Activated CD4-positive, alpha-beta T cell treated with anti-CD3 and anti-CD28 coated beads for 36 hours (primary cell): ENCODE measurements around the gene SNUPN. TPM values are rescaled to one million over a fixed set of nuclear protein-coding genes. Genes with fewer than 3 reads are reported as not detected.

Experiments
- ATAC-seq: fragments of 200-7000 bp; cut with Tn5 transposase; one replicate; pipeline ENCODE4 v1.10.0; 2021; ENCODE audit warnings: mild to moderate bottlenecking, moderate library complexity
- CTCF ChIA-PET: fragments of 350-600 bp; sonication (Branson Sonifier 250); formaldehyde crosslinking; loops from one replicate; lab custom pipeline; 2021; ENCODE audit warnings: antibody characterized with exemption; lab: Charles Lee
- POLR2A ChIA-PET: fragments of 350-600 bp; sonication (Branson Sonifier 250); formaldehyde crosslinking; loops from one replicate; lab custom pipeline; 2021; ENCODE audit warnings: antibody characterized with exemption, inconsistent platforms; lab: Charles Lee
- DNase-seq: peaks from one replicate; pipeline ENCODE4 v3.0.0-alpha.2; 2020
- H3K27ac Mint-ChIP-seq: one replicate; pipeline ENCODE4 v1.8.0; 2021; ENCODE audit warnings: mixed read lengths
- H3K27me3 Mint-ChIP-seq: one replicate; pipeline ENCODE4 v1.8.0; 2021; ENCODE audit warnings: mixed read lengths
- H3K36me3 Mint-ChIP-seq: one replicate; pipeline ENCODE4 v1.8.0; 2021; ENCODE audit warnings: low read depth, mixed read lengths
- H3K4me1 Mint-ChIP-seq: one replicate; pipeline ENCODE4 v1.8.0; 2021; ENCODE audit warnings: mixed read lengths
- H3K4me3 Mint-ChIP-seq: one replicate; pipeline ENCODE4 v1.8.0; 2021; ENCODE audit warnings: mild to moderate bottlenecking, moderate library complexity, mixed read lengths
- H3K9me3 Mint-ChIP-seq: one replicate; pipeline ENCODE4 v1.8.0; 2021; ENCODE audit warnings: low read depth, mixed read lengths
- intact Hi-C, 2 experiments: fragments of 100-400 bp; cut with DNase I in 1 of 2; cut with micrococcal nuclease in 1 of 2; formaldehyde crosslinking; loops; one replicate each; pipeline versions ENCODE4 v1.14.2 to v1.15.1; 2022 to 2024; cut with DNase I, micrococcal nuclease
- total RNA-seq, 2 experiments: library from RNA; stranded (reverse); gene quantifications; one replicate each; pipeline ENCODE4 v1.2.3, GENCODE V29; 2021

SNUPN gene
- total RNA-seq, 2 experiments from 2014 or later: 37.4 to 40.3 TPM

GRCh38 chr15:75651810-75652543 lies 26.5 kb upstream of the SNUPN start:
- no peaks in the 10 kb centered on the region for H3K9me3 Mint-ChIP-seq
- H3K4me3 Mint-ChIP-seq: no peak overlapping the region
- POLR2A ChIA-PET: interaction anchor here (0.6 kb wide), 1 partner anchor 730 kb away, joined by 8 read pairs; no protein-coding TSS in a partner anchor
- DNase-seq: no peak
- H3K27me3 Mint-ChIP-seq: no peaks in the 10 kb centered on the region
- peaks cover 14% of the 10 kb centered on the region for H3K4me1 Mint-ChIP-seq
- H3K27ac Mint-ChIP-seq: no peak overlapping the region
- no peak for ATAC-seq
- intact Hi-C loops: no loop called here
- CTCF ChIA-PET: no interaction called here
- H3K36me3 Mint-ChIP-seq: no peaks in the 10 kb centered on the region

- peak overlapping the region; percentile 9 for H3K27ac Mint-ChIP-seq
- H3K4me1 Mint-ChIP-seq: peaks cover 20% of the 10 kb centered on the region
- DNase-seq (no peak), ATAC-seq (peak; percentile 17)
- H3K27me3 Mint-ChIP-seq: no peaks in the 10 kb centered on the region
- no peaks in the 10 kb centered on the region for H3K36me3 Mint-ChIP-seq
- ChIA-PET CTCF (interaction anchor here (0.5 to 2.4 kb wide), 3 partner anchors 11 to 1344 kb away, joined by 3 to 11 read pairs (median 4); partner anchors contain the start of gene IMP3), POLR2A (interaction anchor here (0.5 kb wide), 1 partner anchor 105 kb away, joined by 3 read pairs; no protein-coding TSS in a partner anchor)
- intact Hi-C loops: no loop called here
- no peaks in the 10 kb centered on the region for H3K9me3 Mint-ChIP-seq
- no peak overlapping the region for H3K4me3 Mint-ChIP-seq
Measured at GRCh38 chr15:75650908-75651809, 25.6 kb upstream of the SNUPN start.

GRCh38 chr15:75649848-75650247 lies 24.3 kb upstream of the SNUPN start:
- ATAC-seq: no peak
- Mint-ChIP-seq H3K4me1 (peaks cover 20% of the 10 kb centered on the region), H3K36me3 (no peaks in the 10 kb centered on the region), H3K27ac (no peak overlapping the region), H3K9me3 (no peaks in the 10 kb centered on the region), H3K27me3 (no peaks in the 10 kb centered on the region), H3K4me3 (peak overlapping the region; percentile 16)
- intact Hi-C loops: loop anchor here (5.0 to 10.0 kb wide), 3 partner anchors 32 to 1035 kb away; partner anchors contain the start of genes C15orf39 (in 1 of the 2) and CLK3 (in 1 of the 2)
- DNase-seq: no peak
- POLR2A ChIA-PET: interaction anchor here (0.6 kb wide), 2 partner anchors 24 to 196 kb away, joined by 3 to 6 read pairs; partner anchors contain the start of gene SNUPN
- CTCF ChIA-PET: interaction anchor here (0.6 to 2.4 kb wide), 3 partner anchors 10 to 744 kb away, joined by 3 to 11 read pairs (median 3); partner anchors contain the start of gene IMP3

- no peak overlapping the region for H3K27ac Mint-ChIP-seq
- H3K36me3 Mint-ChIP-seq: no peaks in the 10 kb centered on the region
- H3K9me3 Mint-ChIP-seq: no peaks in the 10 kb centered on the region
- ChIA-PET CTCF (interaction anchor here (1.3 to 2.4 kb wide), 2 partner anchors 9 to 51 kb away, joined by 3 to 11 read pairs; partner anchors contain the start of gene IMP3), POLR2A (interaction anchor here (0.6 kb wide), 2 partner anchors 24 to 195 kb away, joined by 3 to 6 read pairs; partner anchors contain the start of gene SNUPN)
- no peak for DNase-seq
- H3K4me1 Mint-ChIP-seq: peaks cover 20% of the 10 kb centered on the region
- ATAC-seq: no peak
- no peaks in the 10 kb centered on the region for H3K27me3 Mint-ChIP-seq
- intact Hi-C loops: loop anchor here (5.0 to 10.0 kb wide), 3 partner anchors 33 to 1034 kb away; partner anchors contain the start of genes C15orf39 (in 1 of the 2) and CLK3 (in 1 of the 2)
- H3K4me3 Mint-ChIP-seq: peak overlapping the region; percentile 76
Measured at GRCh38 chr15:75649045-75649761, 23.7 kb upstream of the SNUPN start.

- ChIA-PET POLR2A (interaction anchor here (0.6 to 1.6 kb wide), 4 partner anchors 195 to 432 kb away, joined by 3 to 5 read pairs (median 3); no protein-coding TSS in a partner anchor), CTCF (interaction anchor here (0.7 to 2.5 kb wide), 7 partner anchors 22 to 445 kb away, joined by 3 to 13 read pairs (median 4); partner anchors contain the start of genes MAN2C1 and SNUPN)
- H3K9me3 Mint-ChIP-seq: no peaks in the 10 kb centered on the region
- no peaks in the 10 kb centered on the region for H3K36me3 Mint-ChIP-seq
- no peak for ATAC-seq
- no peaks in the 10 kb centered on the region for H3K27me3 Mint-ChIP-seq
- peak overlapping the region; percentile 58 for H3K27ac Mint-ChIP-seq
- intact Hi-C loops: loop anchor here (5.0 to 10.0 kb wide), 3 partner anchors 34 to 1034 kb away; partner anchors contain the start of genes C15orf39 (in 1 of the 2) and CLK3 (in 1 of the 2)
- peaks cover 20% of the 10 kb centered on the region for H3K4me1 Mint-ChIP-seq
- peak; percentile 30 for DNase-seq
- peak overlapping the region; percentile 76 for H3K4me3 Mint-ChIP-seq
Measured at GRCh38 chr15:75648156-75649000, 22.9 kb upstream of the SNUPN start.

GRCh38 chr15:75647370-75648155 lies 22.0 kb upstream of the SNUPN start, which contains the start of gene SNX33:
Gene SNX33, plus strand, starts transcription at chr15:75647912. Its CDS starts 1,191 bp downstream, at chr15:75649103.
- intact Hi-C loops: loop anchor here (5.0 to 10.0 kb wide), 3 partner anchors 35 to 1033 kb away; partner anchors contain the start of genes C15orf39 (in 1 of the 2) and CLK3 (in 1 of the 2)
- POLR2A ChIA-PET: interaction anchor here (0.6 to 1.6 kb wide), 8 partner anchors 22 to 439 kb away, joined by 3 to 5 read pairs (median 3); partner anchors contain the start of gene SNUPN
- ATAC-seq: peak; percentile 65

GRCh38 chr15:75646944-75647364 lies 21.4 kb upstream of the SNUPN start:
- ATAC-seq (peak; percentile 22), DNase-seq (peak; percentile 27)
- Mint-ChIP-seq H3K27me3 (no peaks in the 10 kb centered on the region), H3K36me3 (no peaks in the 10 kb centered on the region), H3K9me3 (no peaks in the 10 kb centered on the region), H3K4me1 (peaks cover 18% of the 10 kb centered on the region), H3K4me3 (peak overlapping the region; percentile 76), H3K27ac (peak overlapping the region; percentile 58)
- ChIA-PET CTCF (interaction anchor here (0.9 to 2.5 kb wide), 12 partner anchors 21 to 443 kb away, joined by 3 to 13 read pairs (median 4); partner anchors contain the start of genes MAN2C1 and SNUPN), POLR2A (interaction anchor here (0.6 to 1.6 kb wide), 6 partner anchors 19 to 439 kb away, joined by 3 to 7 read pairs (median 4); partner anchors contain the start of gene SNUPN)
- intact Hi-C loops: loop anchor here (5.0 to 10.0 kb wide), 3 partner anchors 35 to 1032 kb away; partner anchors contain the start of genes C15orf39 (in 1 of the 2) and CLK3 (in 1 of the 2)

More at GRCh38 chr15:75647370-75648155, 22.0 kb upstream of the SNUPN start, which contains the start of gene SNX33:
- H3K27me3 Mint-ChIP-seq: no peaks in the 10 kb centered on the region
- peak within 1 kb of the TSS; percentile 58 for H3K27ac Mint-ChIP-seq
- H3K36me3 Mint-ChIP-seq: no peaks in the 10 kb centered on the region
- peak within 1 kb of the TSS; percentile 76 for H3K4me3 Mint-ChIP-seq
- no peaks in the 10 kb centered on the region for H3K9me3 Mint-ChIP-seq
- CTCF ChIA-PET: interaction anchor here (0.7 to 2.5 kb wide), 13 partner anchors 22 to 444 kb away, joined by 3 to 13 read pairs (median 4); partner anchors contain the start of genes MAN2C1 and SNUPN
- peak; percentile 78 for DNase-seq
- peaks cover 20% of the 10 kb centered on the region for H3K4me1 Mint-ChIP-seq

GRCh38 chr15:75646112-75646943 lies 20.8 kb upstream of the SNUPN start:
- no peak for ATAC-seq
- ChIA-PET CTCF (interaction anchor here (1.0 to 2.5 kb wide), 8 partner anchors 20 to 279 kb away, joined by 3 to 13 read pairs (median 5); partner anchors contain the start of genes MAN2C1 and SNUPN), POLR2A (interaction anchor here (0.6 to 1.6 kb wide), 3 partner anchors 18 to 194 kb away, joined by 5 to 7 read pairs (median 5); partner anchors contain the start of gene SNUPN)
- no peaks in the 10 kb centered on the region for H3K9me3 Mint-ChIP-seq
- H3K4me1 Mint-ChIP-seq: peaks cover 15% of the 10 kb centered on the region
- H3K27me3 Mint-ChIP-seq: no peaks in the 10 kb centered on the region
- H3K27ac Mint-ChIP-seq: peak overlapping the region; percentile 58
- intact Hi-C loops: loop anchor here (5.0 to 10.0 kb wide), 3 partner anchors 36 to 1032 kb away; partner anchors contain the start of genes C15orf39 (in 1 of the 2) and CLK3 (in 1 of the 2)
- no peak for DNase-seq
- H3K36me3 Mint-ChIP-seq: no peaks in the 10 kb centered on the region
- H3K4me3 Mint-ChIP-seq: peak overlapping the region; percentile 76
